ENCODE measurements around the gene SPEF2.
A peak's percentile ranks its signal among the peaks of the same experiment; 100 is the strongest.

SPEF2 gene

GRCh38 chr5:35804201-35804653 lies 186.6 kb downstream of the SPEF2 start:
- TF ChIP-seq CTCF (IDR thresholded peaks at IDR 0.05; ENCODE audit: control extremely low read depth, extremely low read depth, low read depth, missing control alignments) = no peak
- ChIA-PET POLR2A (no interaction called here), CTCF (interaction anchor here (0.7 to 1.8 kb wide), 5 partner anchors 13 to 123 kb away, joined by 3 to 5 read pairs (median 3); no protein-coding TSS in a partner anchor)
- no peak for DNase-seq (ENCODE audit: extremely low spot score)

- DNase-seq (ENCODE audit: extremely low spot score) = no peak
- no peak for TF ChIP-seq CTCF (IDR thresholded peaks at IDR 0.05; ENCODE audit: control extremely low read depth, extremely low read depth, low read depth, missing control alignments)
- ChIA-PET POLR2A (no interaction called here), CTCF (interaction anchor here (0.8 to 1.4 kb wide), 3 partner anchors 15 to 21 kb away, joined by 3 to 5 read pairs (median 3); no protein-coding TSS in a partner anchor)
These were observed 187.2 kb downstream of the SPEF2 start for GRCh38 chr5:35804841-35805240.

GRCh38 chr5:35810601-35811000 lies 192.9 kb downstream of the SPEF2 start:
- no peak for TF ChIP-seq CTCF (IDR thresholded peaks at IDR 0.05; ENCODE audit: control extremely low read depth, extremely low read depth, low read depth, missing control alignments)
- ChIA-PET CTCF (interaction anchor here (0.9 to 1.2 kb wide), 2 partner anchors 13 to 41 kb away, joined by 3 read pairs; no protein-coding TSS in a partner anchor), POLR2A (no interaction called here)
- DNase-seq (ENCODE audit: extremely low spot score) = no peak

GRCh38 chr5:35811108-35811741 lies 193.6 kb downstream of the SPEF2 start:
- POLR2A ChIA-PET = no interaction called here

GRCh38 chr5:35813521-35813920 lies 195.9 kb downstream of the SPEF2 start:
- no peak for DNase-seq (ENCODE audit: extremely low spot score)
- no peak for TF ChIP-seq CTCF (IDR thresholded peaks at IDR 0.05; ENCODE audit: control extremely low read depth, extremely low read depth, low read depth, missing control alignments)
- CTCF ChIA-PET = interaction anchor here (0.8 to 2.1 kb wide), 8 partner anchors 9 to 113 kb away, joined by 3 to 10 read pairs (median 4); no protein-coding TSS in a partner anchor
- POLR2A ChIA-PET = no interaction called here

More at GRCh38 chr5:35811108-35811741, 193.6 kb downstream of the SPEF2 start:
- CTCF ChIA-PET = interaction anchor here (0.9 to 1.2 kb wide), 2 partner anchors 12 to 40 kb away, joined by 3 read pairs; no protein-coding TSS in a partner anchor
- no peak for DNase-seq (ENCODE audit: extremely low spot score)
- TF ChIP-seq CTCF (IDR thresholded peaks at IDR 0.05; ENCODE audit: control extremely low read depth, extremely low read depth, low read depth, missing control alignments) = no peak

GRCh38 chr5:35815089-35815936 lies 197.7 kb downstream of the SPEF2 start:
- ChIA-PET POLR2A (no interaction called here), CTCF (no interaction called here)
- TF ChIP-seq CTCF (IDR thresholded peaks at IDR 0.05; ENCODE audit: control extremely low read depth, extremely low read depth, low read depth, missing control alignments) = peak; percentile 32
- no peak for DNase-seq (ENCODE audit: extremely low spot score)
